NT2/D1 (cell line): ENCODE data around the gene ILDR2.

Experiments
- SUZ12 ChIP-seq: IDR thresholded peaks from 2 replicates; pipeline ENCODE4 v1.6.1; 2011; ENCODE audit not compliant: insufficient read length, insufficient read depth; ENCODE audit errors: extremely low read depth
- YY1 ChIP-seq: IDR thresholded peaks from 2 replicates; pipeline ENCODE4 v1.6.1; 2011; ENCODE audit not compliant: insufficient read length, insufficient read depth
- ZNF274 ChIP-seq: IDR thresholded peaks from 2 replicates; pipeline ENCODE4 v1.6.1; 2011; ENCODE audit warnings: mild to moderate bottlenecking, low read depth, low read length

DNA sequence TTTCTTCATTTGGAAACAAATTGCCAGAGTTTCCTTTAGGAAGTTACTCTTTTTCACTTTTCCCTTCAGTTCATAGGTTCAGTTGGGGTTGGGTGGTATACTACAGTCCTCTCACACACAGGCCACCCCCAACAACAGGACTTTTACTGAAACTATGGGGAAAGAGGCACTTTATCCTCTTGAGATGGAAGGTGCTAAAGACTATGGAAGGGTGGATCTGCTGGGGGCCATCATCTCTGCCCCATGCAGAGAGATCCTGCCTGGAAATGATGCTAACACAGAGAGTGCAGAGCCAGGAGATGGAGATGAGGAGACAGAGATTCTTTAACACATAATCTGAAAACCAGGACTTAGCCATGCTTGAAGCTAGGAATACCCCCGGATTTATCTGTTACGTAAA is 24.3 kb downstream of the ILDR2 start:
- TF ChIP-seq YY1 (no peak), ZNF274 (no peak), SUZ12 (no peak)
